Inflammatory macrophage (primary cell): ENCODE results near the gene SCAANT1.

Experiments
- DNase-seq, 2 donors: peaks; one replicate each; pipeline ENCODE4 v3.0.0-alpha.2; 2020 to 2022

The SCAANT1 gene

GRCh38 chr3:63900459-63900858, 11.7 kb downstream of the SCAANT1 start:
- DNase-seq: peak; percentile 27 to 28

- no peak for DNase-seq
Observed at GRCh38 chr3:63900010-63900409, 12.2 kb downstream of the SCAANT1 start.

GRCh38 chr3:63896332-63897030, 15.7 kb downstream of the SCAANT1 start:
- DNase-seq: peak in 1 of 2 donors; percentile 27

- no peak for DNase-seq
Observed at GRCh38 chr3:63895422-63896189, 16.6 kb downstream of the SCAANT1 start.

GRCh38 chr3:63892773-63893352, 19.3 kb downstream of the SCAANT1 start:
- DNase-seq: no peak

GRCh38 chr3:63891518-63891917, 20.7 kb downstream of the SCAANT1 start:
- no peak for DNase-seq

- no peak for DNase-seq
Observed at GRCh38 chr3:63886858-63887257, 25.3 kb downstream of the SCAANT1 start.

- no peak for DNase-seq
Observed at GRCh38 chr3:63880653-63881052, 31.5 kb downstream of the SCAANT1 start.

GRCh38 chr3:63878394-63879060, 33.7 kb downstream of the SCAANT1 start:
- DNase-seq: no peak

- no peak for DNase-seq
Observed at GRCh38 chr3:63877737-63878393, 34.3 kb downstream of the SCAANT1 start.

- DNase-seq: no peak
Observed at GRCh38 chr3:63876260-63876659, 35.9 kb downstream of the SCAANT1 start.

GRCh38 chr3:63875510-63875909, 36.7 kb downstream of the SCAANT1 start:
- DNase-seq: no peak

GRCh38 chr3:63874769-63875168, 37.4 kb downstream of the SCAANT1 start:
- DNase-seq: peak; percentile 47 to 67

GRCh38 chr3:63872135-63872924, 39.9 kb downstream of the SCAANT1 start:
- DNase-seq: no peak

- DNase-seq: no peak
Observed at GRCh38 chr3:63870615-63871005, 41.6 kb downstream of the SCAANT1 start.

- DNase-seq: no peak
Observed at GRCh38 chr3:63869940-63870614, 42.1 kb downstream of the SCAANT1 start.

- no peak for DNase-seq
Observed at GRCh38 chr3:63867225-63867624, 45.0 kb downstream of the SCAANT1 start.

- DNase-seq: no peak
Observed at GRCh38 chr3:63864965-63865327, 47.2 kb downstream of the SCAANT1 start.

- DNase-seq: peak; percentile 61 to 65
Observed at GRCh38 chr3:63864008-63864964, 47.9 kb downstream of the SCAANT1 start.
